Sciatic nerve (tissue), 2 donors: Measurements from ENCODE around the gene MOK. TPM values are rescaled to one million over a fixed set of nuclear protein-coding genes. Genes with fewer than 3 reads are reported as not detected.
"Not testable (repeated sequence)": the region's sequence is repeated elsewhere in the genome, so short reads cannot be mapped to it uniquely, and the experiment has no call there.

Source experiments
- ATAC-seq: fragments of 200-7000 bp; cut with Tn5 transposase; one replicate; pipeline ENCODE4 v1.9.1; 2020; ENCODE audit warnings: mild to moderate bottlenecking, moderate library complexity
- DNase-seq: peaks from one replicate; pipeline ENCODE4 v3.0.0-alpha.2; 2020; ENCODE audit warnings: low spot score
- intact Hi-C: fragments of 100-400 bp; cut with DNase I; formaldehyde crosslinking; loops from one replicate; pipeline ENCODE4 v1.14.2; 2022
- total RNA-seq: library from RNA; stranded (reverse); fragmentation: NEBNext Ultra II Directional; extraction: Animal tissue kit (Norgen Biotek cat#: 25700); gene quantifications from one replicate; pipeline ENCODE4 v1.2.1, GENCODE V29; 2021
- donor health status: DM: no; HTN: no; CAD: no.
- donor health status: DM: no; HTN: no; CAD: no.

Gene MOK
- total RNA-seq, 1 donor from 2014 or later, result 24.4 TPM

GRCh38 chr14:102255401-102256190 lies 49.4 kb downstream of the MOK start:
- peak; percentile 74 for ATAC-seq
- DNase-seq, result no peak
- intact Hi-C loops, result no loop called here

GRCh38 chr14:102252834-102253801 lies 51.8 kb downstream of the MOK start:
- intact Hi-C loops, result no loop called here
- no peak for ATAC-seq
- DNase-seq, result no peak

GRCh38 chr14:102251161-102251560 lies 53.8 kb downstream of the MOK start:
- DNase-seq, result no peak
- intact Hi-C loops, result no loop called here
- no peak for ATAC-seq

- no peak for DNase-seq
- no peak for ATAC-seq
- intact Hi-C loops, result no loop called here
Measured at GRCh38 chr14:102250636-102251035, 54.3 kb downstream of the MOK start.

GRCh38 chr14:102249981-102250380 lies 55.0 kb downstream of the MOK start:
- ATAC-seq, result no peak
- no peak for DNase-seq
- intact Hi-C loops, result no loop called here

- DNase-seq (no peak), ATAC-seq (no peak)
- intact Hi-C loops, result no loop called here
Measured at GRCh38 chr14:102249041-102249440, 55.9 kb downstream of the MOK start.

- intact Hi-C loops, result no loop called here
- ATAC-seq (no peak), DNase-seq (no peak)
Measured at GRCh38 chr14:102248121-102248520, 56.8 kb downstream of the MOK start.

- ATAC-seq (peak; percentile 60), DNase-seq (no peak)
- intact Hi-C loops, result no loop called here
Measured at GRCh38 chr14:102246071-102246470, 58.9 kb downstream of the MOK start.

GRCh38 chr14:102243795-102244194 lies 61.2 kb downstream of the MOK start:
- intact Hi-C loops, ATAC-seq, DNase-seq: not testable (repeated sequence)

- no peak for DNase-seq
- ATAC-seq, result no peak
- intact Hi-C loops, result loop anchor here (1.0 kb wide), 1 partner anchor 34 kb away; no protein-coding TSS in a partner anchor
Measured at GRCh38 chr14:102241147-102241546, 63.8 kb downstream of the MOK start.

GRCh38 chr14:102240481-102240880 lies 64.5 kb downstream of the MOK start:
- ATAC-seq, intact Hi-C loops, DNase-seq: not testable (repeated sequence)

- DNase-seq, result no peak
- intact Hi-C loops, result loop anchor here (5.0 kb wide), 1 partner anchor 73 kb away; no protein-coding TSS in a partner anchor
- ATAC-seq, result no peak
Measured at GRCh38 chr14:102239231-102239630, 65.7 kb downstream of the MOK start.

- ATAC-seq, result no peak
- intact Hi-C loops, result loop anchor here (5.0 kb wide), 1 partner anchor 74 kb away; no protein-coding TSS in a partner anchor
- no peak for DNase-seq
Measured at GRCh38 chr14:102238766-102239165, 66.2 kb downstream of the MOK start.

- intact Hi-C loops, result loop anchor here (5.0 kb wide), 1 partner anchor 74 kb away; no protein-coding TSS in a partner anchor
- DNase-seq, result no peak
- ATAC-seq, result no peak
Measured at GRCh38 chr14:102238131-102238530, 66.8 kb downstream of the MOK start.

- no peak for ATAC-seq
- no peak for DNase-seq
- intact Hi-C loops, result loop anchor here (5.0 kb wide), 1 partner anchor 76 kb away; no protein-coding TSS in a partner anchor
Measured at GRCh38 chr14:102236026-102236425, 68.9 kb downstream of the MOK start.

GRCh38 chr14:102235275-102235897 lies 69.6 kb downstream of the MOK start:
- peak; percentile 92 for DNase-seq
- intact Hi-C loops, result loop anchor here (5.0 kb wide), 1 partner anchor 77 kb away; no protein-coding TSS in a partner anchor
- peak; percentile 98 for ATAC-seq

- DNase-seq, result no peak
- intact Hi-C loops, result loop anchor here (5.0 kb wide), 1 partner anchor 78 kb away; no protein-coding TSS in a partner anchor
- ATAC-seq, result peak; percentile 27
Measured at GRCh38 chr14:102234331-102235264, 70.4 kb downstream of the MOK start.

- DNase-seq (no peak), ATAC-seq (no peak)
- intact Hi-C loops, result no loop called here
Measured at GRCh38 chr14:102233081-102233480, 71.9 kb downstream of the MOK start.
